Astrocyte (in vitro differentiated cells and primary cell): ENCODE results near the gene TMEM95.

ENCODE experiments used
- EZH2 ChIP-seq: IDR thresholded peaks from 2 replicates; pipeline ENCODE4 v1.6.1; 2012; ENCODE audit warnings: mild to moderate bottlenecking, low read length, inconsistent platforms; ENCODE audit not compliant: insufficient read depth
- TF ChIP-seq, protein P1 (sequence below): IDR thresholded peaks from 2 replicates; pipeline ENCODE4 v1.5.1; 2011; ENCODE audit warnings: low read depth, mild to moderate bottlenecking, inconsistent platforms, low read length, moderate library complexity; ENCODE audit not compliant: insufficient read depth

DNA sequence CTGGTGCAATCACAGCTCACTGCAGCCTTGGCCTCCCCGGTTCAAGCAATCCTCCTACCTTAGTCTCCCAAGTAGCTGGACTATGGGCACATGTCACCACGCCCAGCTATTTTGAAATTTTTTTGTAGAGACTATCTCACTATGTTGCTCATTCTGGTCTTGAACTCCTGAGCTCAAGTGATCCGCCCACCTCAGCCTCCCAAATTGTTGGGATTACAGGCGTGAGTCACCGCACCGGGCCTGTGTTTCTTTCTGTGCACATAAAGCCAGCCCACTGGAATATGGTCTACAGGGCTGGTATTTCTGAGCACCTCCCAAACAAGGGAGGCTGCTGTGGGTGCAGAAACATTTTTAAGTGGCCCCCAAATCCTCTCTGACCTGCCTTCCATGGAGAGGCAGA is 8.4 kb downstream of the TMEM95 start:
- TF ChIP-seq, protein P1, sequence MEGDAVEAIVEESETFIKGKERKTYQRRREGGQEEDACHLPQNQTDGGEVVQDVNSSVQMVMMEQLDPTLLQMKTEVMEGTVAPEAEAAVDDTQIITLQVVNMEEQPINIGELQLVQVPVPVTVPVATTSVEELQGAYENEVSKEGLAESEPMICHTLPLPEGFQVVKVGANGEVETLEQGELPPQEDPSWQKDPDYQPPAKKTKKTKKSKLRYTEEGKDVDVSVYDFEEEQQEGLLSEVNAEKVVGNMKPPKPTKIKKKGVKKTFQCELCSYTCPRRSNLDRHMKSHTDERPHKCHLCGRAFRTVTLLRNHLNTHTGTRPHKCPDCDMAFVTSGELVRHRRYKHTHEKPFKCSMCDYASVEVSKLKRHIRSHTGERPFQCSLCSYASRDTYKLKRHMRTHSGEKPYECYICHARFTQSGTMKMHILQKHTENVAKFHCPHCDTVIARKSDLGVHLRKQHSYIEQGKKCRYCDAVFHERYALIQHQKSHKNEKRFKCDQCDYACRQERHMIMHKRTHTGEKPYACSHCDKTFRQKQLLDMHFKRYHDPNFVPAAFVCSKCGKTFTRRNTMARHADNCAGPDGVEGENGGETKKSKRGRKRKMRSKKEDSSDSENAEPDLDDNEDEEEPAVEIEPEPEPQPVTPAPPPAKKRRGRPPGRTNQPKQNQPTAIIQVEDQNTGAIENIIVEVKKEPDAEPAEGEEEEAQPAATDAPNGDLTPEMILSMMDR, result no peak
- TF ChIP-seq EZH2, result no peak
